22Rv1 (cell line): ENCODE results near the gene MRC1.
A peak's percentile ranks its signal among the peaks of the same experiment; 100 is the strongest.

ENCODE experiments used
- H3K27ac ChIP-seq: fragments of 450-650 bp; 2 replicates; pipeline ENCODE4 v1.5.1; 2017
- ZFX ChIP-seq: fragments of 450-650 bp; IDR thresholded peaks from 2 replicates; pipeline ENCODE4 v1.6.1; 2017; ENCODE audit warnings: antibody characterized with exemption, borderline replicate concordance
- TF ChIP-seq, protein P1 (sequence below): fragments of 450-650 bp; IDR thresholded peaks from 2 replicates; pipeline ENCODE4 v1.5.1; 2017; ENCODE audit warnings: mild to moderate bottlenecking

The MRC1 gene

DNA sequence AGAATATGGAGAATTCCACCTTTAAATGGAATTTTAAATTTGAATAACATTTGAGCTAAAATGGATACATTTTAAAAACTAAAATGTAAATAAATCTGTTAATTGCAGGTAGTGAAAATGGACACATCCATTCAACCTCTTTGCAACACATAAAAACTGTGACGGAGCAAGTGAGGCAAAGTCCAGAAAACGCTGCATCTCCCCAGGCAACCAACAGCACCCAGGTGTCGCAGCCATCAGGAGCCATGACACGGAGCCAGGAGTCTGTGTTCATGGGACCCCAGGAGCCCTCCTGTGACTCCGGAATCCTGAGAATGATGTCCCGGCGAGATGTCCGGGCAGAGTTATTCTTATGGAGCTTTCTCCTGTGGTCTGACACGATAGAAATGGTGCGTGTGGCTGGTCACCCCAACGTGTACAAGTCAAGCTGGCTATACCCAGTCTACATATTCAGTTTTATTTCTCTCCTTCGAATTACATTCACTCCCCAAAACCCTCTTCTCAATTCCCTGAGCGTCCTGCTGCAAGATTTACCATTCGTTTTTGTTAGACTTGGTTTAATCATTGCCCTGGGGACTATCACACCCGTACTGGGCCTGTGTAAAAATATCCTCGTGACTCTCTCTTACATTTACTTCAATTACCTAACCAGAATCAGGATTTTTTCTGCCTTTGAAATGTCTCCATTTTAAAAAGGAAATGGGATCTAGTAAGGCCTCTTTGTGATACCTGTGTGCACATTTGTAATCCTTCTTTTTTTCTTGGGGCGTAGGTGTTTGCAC lies 13.1 kb upstream of the MRC1 start:
- TF ChIP-seq, protein P1, sequence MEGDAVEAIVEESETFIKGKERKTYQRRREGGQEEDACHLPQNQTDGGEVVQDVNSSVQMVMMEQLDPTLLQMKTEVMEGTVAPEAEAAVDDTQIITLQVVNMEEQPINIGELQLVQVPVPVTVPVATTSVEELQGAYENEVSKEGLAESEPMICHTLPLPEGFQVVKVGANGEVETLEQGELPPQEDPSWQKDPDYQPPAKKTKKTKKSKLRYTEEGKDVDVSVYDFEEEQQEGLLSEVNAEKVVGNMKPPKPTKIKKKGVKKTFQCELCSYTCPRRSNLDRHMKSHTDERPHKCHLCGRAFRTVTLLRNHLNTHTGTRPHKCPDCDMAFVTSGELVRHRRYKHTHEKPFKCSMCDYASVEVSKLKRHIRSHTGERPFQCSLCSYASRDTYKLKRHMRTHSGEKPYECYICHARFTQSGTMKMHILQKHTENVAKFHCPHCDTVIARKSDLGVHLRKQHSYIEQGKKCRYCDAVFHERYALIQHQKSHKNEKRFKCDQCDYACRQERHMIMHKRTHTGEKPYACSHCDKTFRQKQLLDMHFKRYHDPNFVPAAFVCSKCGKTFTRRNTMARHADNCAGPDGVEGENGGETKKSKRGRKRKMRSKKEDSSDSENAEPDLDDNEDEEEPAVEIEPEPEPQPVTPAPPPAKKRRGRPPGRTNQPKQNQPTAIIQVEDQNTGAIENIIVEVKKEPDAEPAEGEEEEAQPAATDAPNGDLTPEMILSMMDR = no peak
- no peak for TF ChIP-seq ZFX
- H3K27ac ChIP-seq = no peak overlapping the region

DNA sequence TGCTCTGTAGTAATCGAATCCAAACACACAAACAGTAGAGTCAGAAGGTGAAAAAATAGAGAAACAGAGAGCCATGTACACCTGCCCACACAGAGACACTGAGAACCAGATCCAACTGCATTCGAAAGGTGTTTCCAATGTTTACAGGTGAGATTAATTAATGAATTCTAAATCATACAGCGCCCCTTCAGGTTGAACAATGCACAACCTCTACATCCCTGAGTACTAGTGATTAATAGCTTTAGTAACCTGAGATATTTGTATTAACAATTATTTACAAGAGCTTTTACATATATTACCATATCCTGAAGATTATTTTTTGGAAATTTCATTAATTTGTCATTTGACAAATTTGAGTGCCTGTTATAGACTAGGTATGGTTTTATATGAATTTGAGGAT lies 7.6 kb upstream of the MRC1 start:
- H3K27ac ChIP-seq = no peak overlapping the region
- no peak for TF ChIP-seq ZFX
- TF ChIP-seq, protein P1 = 0 out of 2 replicates have a peak, but pooled peaks have one; percentile 39

DNA sequence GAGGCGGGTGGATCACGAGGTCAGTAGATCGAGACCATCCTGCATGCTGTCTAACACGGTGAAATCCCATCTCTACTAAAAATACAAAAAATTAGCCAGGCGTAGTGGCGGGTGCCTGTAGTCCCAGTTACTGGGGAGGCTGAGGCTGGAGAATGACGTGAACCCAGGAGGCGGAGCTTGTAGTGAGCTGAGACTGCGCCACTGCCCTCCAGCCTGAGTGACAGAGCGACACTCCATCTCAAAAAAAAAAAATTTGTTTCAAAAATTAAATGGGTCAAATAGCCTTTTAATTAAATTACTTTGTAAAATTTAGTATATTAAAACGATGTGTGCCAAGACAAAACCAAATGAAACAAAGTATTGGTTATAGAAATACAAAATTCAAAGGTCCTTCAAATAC lies 6.8 kb upstream of the MRC1 start:
- TF ChIP-seq, protein P1 = no peak
- TF ChIP-seq ZFX = no peak
- H3K27ac ChIP-seq = no peak overlapping the region

DNA sequence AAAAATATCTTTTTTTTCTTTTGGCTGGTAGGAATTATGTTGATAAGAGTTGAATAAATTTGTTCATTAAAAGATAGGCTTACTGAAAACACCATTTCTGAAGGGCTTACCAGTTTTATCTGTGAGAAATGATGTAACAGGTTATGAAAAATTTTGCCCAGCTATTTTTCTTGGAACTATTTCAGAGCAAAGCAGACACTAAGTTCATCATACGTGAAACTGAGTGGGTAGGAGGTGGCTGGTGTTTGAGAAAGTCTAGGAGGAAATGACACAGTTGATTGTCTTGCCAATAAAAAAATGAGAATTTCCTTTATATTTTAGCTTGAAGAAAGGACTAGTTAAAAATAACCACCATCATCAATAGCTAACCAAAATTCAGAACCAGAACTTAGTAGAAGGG lies 6.2 kb upstream of the MRC1 start:
- H3K27ac ChIP-seq = no peak overlapping the region
- TF ChIP-seq, protein P1 = no peak
- no peak for TF ChIP-seq ZFX

DNA sequence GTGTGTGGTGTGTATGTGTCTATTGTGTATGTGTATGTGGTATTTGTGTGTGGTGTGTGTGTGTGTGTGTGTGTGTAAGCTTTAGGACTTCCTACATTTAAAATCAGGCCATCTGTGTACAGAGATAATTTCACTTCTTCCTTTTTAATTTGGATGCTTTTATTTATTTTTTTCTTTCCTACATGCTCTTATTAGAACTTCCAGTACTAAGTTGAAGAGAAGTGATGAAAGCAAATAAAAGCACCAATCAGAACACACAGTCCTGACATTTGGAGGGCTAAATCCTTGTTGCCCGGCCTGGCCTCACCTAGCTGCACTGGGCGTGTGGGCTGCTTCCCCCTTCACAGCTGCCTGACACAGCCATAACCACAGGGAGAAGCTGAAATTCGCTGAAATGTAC lies 3.8 kb upstream of the MRC1 start:
- no peak overlapping the region for H3K27ac ChIP-seq
- no peak for TF ChIP-seq ZFX
- TF ChIP-seq, protein P1 = no peak

DNA sequence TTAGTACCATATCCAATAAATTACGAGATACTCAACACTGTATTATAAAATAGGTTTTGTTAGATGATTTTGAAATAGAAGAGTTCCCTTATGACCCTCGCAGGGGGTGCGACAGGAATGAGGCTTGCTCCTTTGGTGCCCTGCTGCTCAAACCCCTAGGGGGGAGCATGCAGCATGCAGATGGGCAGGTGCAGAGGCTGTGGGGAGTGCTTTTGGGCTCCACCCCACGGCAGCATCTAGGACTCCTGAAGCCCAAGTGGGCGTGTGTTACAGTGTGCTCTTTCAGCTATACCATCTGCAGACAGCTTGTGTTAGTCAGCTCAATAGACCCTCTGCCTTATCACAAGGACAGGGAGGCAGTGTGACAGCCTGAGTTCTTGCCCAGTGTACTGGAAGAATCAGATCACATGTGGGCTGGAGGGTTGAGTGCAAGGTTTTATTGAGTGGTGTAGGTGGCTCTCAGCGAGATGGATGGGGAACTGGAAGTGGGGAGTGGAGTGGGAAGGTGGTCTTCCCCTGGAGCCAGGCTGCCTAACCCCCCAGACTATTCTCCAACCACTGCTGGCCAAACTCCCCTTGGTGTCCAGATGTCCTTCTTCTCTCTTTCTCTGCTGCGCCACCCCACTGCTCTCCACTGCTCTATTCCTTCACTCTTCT lies 3.1 kb upstream of the MRC1 start:
- H3K27ac ChIP-seq = no peak overlapping the region
- TF ChIP-seq ZFX = no peak
- TF ChIP-seq, protein P1 = no peak
